Sigmoid colon (tissue), 7 donors: ENCODE data around the gene OPN4. TPM values are rescaled to one million over a fixed set of nuclear protein-coding genes. Genes with fewer than 3 reads are reported as not detected.

Experiments
- DNase-seq: peaks from one replicate; pipeline ENCODE4 v3.0.0-alpha.2; 2019
- H3K27ac ChIP-seq, 4 donors: fragments of 200-600 bp; sonication (generic); one replicate each; pipeline ENCODE4 v1.5.1; 2016 to 2019; ENCODE audit warnings: mild to moderate bottlenecking in 1 of 4
- H3K27me3 ChIP-seq, 3 donors: fragments of 200-600 bp; sonication (generic); one replicate each; pipeline ENCODE4 v1.5.1; 2019; ENCODE audit warnings: mild to moderate bottlenecking in 1 of 3
- H3K36me3 ChIP-seq, 4 donors: fragments of 200-600 bp; sonication (generic); one replicate each; pipeline ENCODE4 v1.5.1; 2016 to 2019
- H3K4me1 ChIP-seq, 4 donors: fragments of 200-600 bp; sonication (generic); one replicate each; pipeline ENCODE4 v1.5.1; 2017 to 2019
- H3K4me3 ChIP-seq, 4 donors: fragments of 200-600 bp; sonication (generic); one replicate each; pipeline ENCODE4 v1.5.1; 2017 to 2019; ENCODE audit warnings: mild to moderate bottlenecking in 2 of 4, moderate library complexity in 1 of 4
- H3K9me3 ChIP-seq, 4 donors: fragments of 200-600 bp in 3 of 4; sonication (generic) in 3 of 4; one replicate each; pipeline versions ENCODE4 v1.5.1 to v1.6.1; 2013 to 2019
- CTCF ChIP-seq, 4 experiments: fragments of 450-650 bp in 3 of 4; fragments of 200-600 bp in 1 of 4; IDR thresholded peaks; one replicate each; pipeline ENCODE4 v1.5.1; 2016 to 2019; ENCODE audit warnings: antibody characterized with exemption in 4 of 4, mild to moderate bottlenecking in 3 of 4, moderate library complexity in 2 of 4
- EP300 ChIP-seq, 4 donors: sonication (generic); formaldehyde crosslinking; IDR thresholded peaks; one replicate each; pipeline ENCODE4 v1.6.1; 2017; ENCODE audit warnings: antibody characterized with exemption in 4 of 4
- POLR2A ChIP-seq, 2 donors: fragments of 450-650 bp; IDR thresholded peaks; one replicate each; pipeline ENCODE4 v1.6.1; 2016; ENCODE audit warnings: antibody characterized with exemption in 2 of 2, mild to moderate bottlenecking in 2 of 2, moderate library complexity in 2 of 2
- POLR2AphosphoS5 ChIP-seq, 4 donors: sonication (generic); formaldehyde crosslinking; IDR thresholded peaks; one replicate each; pipeline ENCODE4 v1.6.1; 2017; ENCODE audit warnings: antibody characterized with exemption in 4 of 4
- WGBS, 2 donors: extraction: QIAGEN DNeasy Blood & Tissue Kit; methylation state at CpG; one replicate each; pipeline ENCODE4 v1.1.7; 2013; 5-methylcytosine and 5-hydroxymethylcytosine counted together
- intact Hi-C: fragments of 100-400 bp; cut with DNase I; formaldehyde crosslinking; loops from one replicate; pipeline ENCODE4 v1.15.1; 2023
- polyA plus RNA-seq, 3 donors: library from polyadenylated mRNA; stranded (reverse); fragments of 200-250 nt; gene quantifications; one replicate each; pipeline ENCODE4 v1.2.3, GENCODE V29; 2013
- total RNA-seq, 4 donors: library from RNA; depleted of rRNA; stranded (reverse); fragments of >200 nt; gene quantifications; one replicate each; pipeline ENCODE4 v1.1.0, GENCODE V29; 2016
- donor health status: healthy with polysubstance abuse.
- donor health status: Bipolar disorder and iron deficiency.
- donor health status: healthy.

OPN4 gene
- total and polyA plus RNA-seq, 7 donors: 0.04 TPM; not detected in 6

- H3K27me3 ChIP-seq: no peaks in the 10 kb centered on the region
- no peak for DNase-seq
- peak overlapping the region in 1 of 4 donors; percentile 8 for H3K27ac ChIP-seq
- H3K4me1 ChIP-seq: no peaks in the 10 kb centered on the region
- TF ChIP-seq EP300 (IDR thresholded peaks at IDR 0.05) (no peak), POLR2A (IDR thresholded peaks at IDR 0.05) (no peak), CTCF (IDR thresholded peaks at IDR 0.05) (no peak), POLR2AphosphoS5 (IDR thresholded peaks at IDR 0.05) (no peak)
- no peaks in the 10 kb centered on the region for H3K9me3 ChIP-seq
- H3K36me3 ChIP-seq: peaks cover 0 to 59% (median 4%) of the 10 kb centered on the region in 4 donors
- WGBS, 2 donors: 88 to 97% methylated on average over 8 of the region's 8 CpGs
- intact Hi-C loops: no loop called here
- no peak overlapping the region for H3K4me3 ChIP-seq
Measured at GRCh38 chr10:86703176-86703575, 48.8 kb downstream of the OPN4 start.

GRCh38 chr10:86705139-86705538 lies 50.8 kb downstream of the OPN4 start:
- H3K9me3 ChIP-seq: no peaks in the 10 kb centered on the region
- TF ChIP-seq CTCF (IDR thresholded peaks at IDR 0.05) (no peak), POLR2AphosphoS5 (IDR thresholded peaks at IDR 0.05) (no peak), EP300 (IDR thresholded peaks at IDR 0.05) (no peak), POLR2A (IDR thresholded peaks at IDR 0.05) (no peak)
- 93 to 96% methylated on average over 1 of the region's 1 CpG for WGBS, 2 donors
- peaks cover 0 to 12% (median 3%) of the 10 kb centered on the region in 4 donors for H3K4me1 ChIP-seq
- peaks cover 0 to 43% (median under 1%) of the 10 kb centered on the region in 4 donors for H3K36me3 ChIP-seq
- H3K4me3 ChIP-seq: no peak overlapping the region
- peak overlapping the region in 3 of 4 donors; percentile 30 to 99 (median 97) for H3K27ac ChIP-seq
- intact Hi-C loops: no loop called here
- no peaks in the 10 kb centered on the region for H3K27me3 ChIP-seq
- no peak for DNase-seq

- intact Hi-C loops: no loop called here
Measured at GRCh38 chr10:86705905-86706304, 51.6 kb downstream of the OPN4 start.

GRCh38 chr10:86706401-86706841 lies 52.1 kb downstream of the OPN4 start:
- H3K9me3 ChIP-seq: no peaks in the 10 kb centered on the region
- H3K36me3 ChIP-seq: peaks cover 0 to 30% (median 0%) of the 10 kb centered on the region in 4 donors
- H3K27me3 ChIP-seq: no peaks in the 10 kb centered on the region
- intact Hi-C loops: no loop called here
- DNase-seq: peak; percentile 59
- TF ChIP-seq EP300 (IDR thresholded peaks at IDR 0.05) (no peak), POLR2A (IDR thresholded peaks at IDR 0.05) (no peak), CTCF (IDR thresholded peaks at IDR 0.05) (no peak), POLR2AphosphoS5 (IDR thresholded peaks at IDR 0.05) (no peak)
- H3K4me3 ChIP-seq: no peak overlapping the region
- WGBS, 2 donors: 87 to 90% methylated on average over 12 of the region's 12 CpGs
- H3K27ac ChIP-seq: peak overlapping the region in 3 of 4 donors; percentile 39 to 99 (median 97)
- H3K4me1 ChIP-seq: peaks cover 0 to 21% (median 11%) of the 10 kb centered on the region in 4 donors

More at GRCh38 chr10:86705905-86706304, 51.6 kb downstream of the OPN4 start:
- H3K9me3 ChIP-seq: no peaks in the 10 kb centered on the region
- no peak for DNase-seq
- peak overlapping the region in 3 of 4 donors; percentile 30 to 99 (median 97) for H3K27ac ChIP-seq
- peaks cover 0 to 19% (median 10%) of the 10 kb centered on the region in 4 donors for H3K4me1 ChIP-seq
- WGBS, 2 donors: 92 to 94% methylated on average over 2 of the region's 2 CpGs
- no peaks in the 10 kb centered on the region for H3K27me3 ChIP-seq
- H3K36me3 ChIP-seq: peaks cover 0 to 35% (median 0%) of the 10 kb centered on the region in 4 donors
- H3K4me3 ChIP-seq: no peak overlapping the region
- no peak for TF ChIP-seq EP300 (IDR thresholded peaks at IDR 0.05)
- TF ChIP-seq POLR2AphosphoS5 (IDR thresholded peaks at IDR 0.05): no peak
- no peak for TF ChIP-seq CTCF (IDR thresholded peaks at IDR 0.05)
- TF ChIP-seq POLR2A (IDR thresholded peaks at IDR 0.05): no peak

GRCh38 chr10:86706977-86707376 lies 52.6 kb downstream of the OPN4 start:
- TF ChIP-seq CTCF (IDR thresholded peaks at IDR 0.05) (no peak), POLR2A (IDR thresholded peaks at IDR 0.05) (no peak), EP300 (IDR thresholded peaks at IDR 0.05) (no peak), POLR2AphosphoS5 (IDR thresholded peaks at IDR 0.05) (no peak)
- Histone ChIP-seq H3K4me1 (peaks cover 0 to 22% (median 12%) of the 10 kb centered on the region in 4 donors), H3K36me3 (peaks cover 0 to 29% (median 0%) of the 10 kb centered on the region in 4 donors), H3K9me3 (no peaks in the 10 kb centered on the region), H3K27ac (peak overlapping the region; percentile 39 to 99 (median 96)), H3K4me3 (no peak overlapping the region), H3K27me3 (no peaks in the 10 kb centered on the region)
- intact Hi-C loops: no loop called here
- 92 to 94% methylated on average over 1 of the region's 1 CpG for WGBS, 2 donors
- no peak for DNase-seq
